ENCODE results near the gene NHLRC1.
"Not testable (repeated sequence)": the region's sequence is repeated elsewhere in the genome, so short reads cannot be mapped to it uniquely, and the experiment has no call there.

DNA sequence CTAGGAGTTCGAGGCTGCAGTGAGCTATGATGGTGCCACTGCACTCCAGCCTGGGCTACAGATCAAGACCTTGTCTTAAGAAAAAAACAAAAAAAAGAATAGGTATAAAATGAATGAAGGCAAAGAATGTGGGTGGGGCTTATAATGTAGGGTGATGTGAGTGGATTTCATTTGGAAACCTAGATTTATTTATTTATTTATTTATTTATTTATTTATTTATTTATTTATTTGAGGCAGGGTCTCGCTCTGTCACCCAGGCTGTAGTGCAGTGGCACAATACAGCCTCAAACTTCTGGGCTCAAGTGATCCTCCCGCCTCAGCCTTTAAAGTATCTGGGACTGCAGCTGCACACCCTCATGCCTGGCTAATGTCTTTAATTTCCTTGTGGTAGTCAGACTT is 28.9 kb upstream of the NHLRC1 start:
- TF ChIP-seq, protein P1, sequence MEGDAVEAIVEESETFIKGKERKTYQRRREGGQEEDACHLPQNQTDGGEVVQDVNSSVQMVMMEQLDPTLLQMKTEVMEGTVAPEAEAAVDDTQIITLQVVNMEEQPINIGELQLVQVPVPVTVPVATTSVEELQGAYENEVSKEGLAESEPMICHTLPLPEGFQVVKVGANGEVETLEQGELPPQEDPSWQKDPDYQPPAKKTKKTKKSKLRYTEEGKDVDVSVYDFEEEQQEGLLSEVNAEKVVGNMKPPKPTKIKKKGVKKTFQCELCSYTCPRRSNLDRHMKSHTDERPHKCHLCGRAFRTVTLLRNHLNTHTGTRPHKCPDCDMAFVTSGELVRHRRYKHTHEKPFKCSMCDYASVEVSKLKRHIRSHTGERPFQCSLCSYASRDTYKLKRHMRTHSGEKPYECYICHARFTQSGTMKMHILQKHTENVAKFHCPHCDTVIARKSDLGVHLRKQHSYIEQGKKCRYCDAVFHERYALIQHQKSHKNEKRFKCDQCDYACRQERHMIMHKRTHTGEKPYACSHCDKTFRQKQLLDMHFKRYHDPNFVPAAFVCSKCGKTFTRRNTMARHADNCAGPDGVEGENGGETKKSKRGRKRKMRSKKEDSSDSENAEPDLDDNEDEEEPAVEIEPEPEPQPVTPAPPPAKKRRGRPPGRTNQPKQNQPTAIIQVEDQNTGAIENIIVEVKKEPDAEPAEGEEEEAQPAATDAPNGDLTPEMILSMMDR (IDR thresholded peaks at IDR 0.05), result not testable (repeated sequence)
- not testable (repeated sequence) for TF ChIP-seq POLR2A (IDR thresholded peaks at IDR 0.05)

Measured in esophagus squamous epithelium (tissue), 4 donors.